ENCODE measurements around the gene LSAMP. TPM values are rescaled to one million over a fixed set of nuclear protein-coding genes. Genes with fewer than 3 reads are reported as not detected.
"Not testable (repeated sequence)": the region's sequence is repeated elsewhere in the genome, so short reads cannot be mapped to it uniquely, and the experiment has no call there.

Gene LSAMP
- total RNA-seq, 6 experiments from 2014 or later, result under 0.01 to 0.22 (median 0.12) TPM; not detected in 1

DNA sequence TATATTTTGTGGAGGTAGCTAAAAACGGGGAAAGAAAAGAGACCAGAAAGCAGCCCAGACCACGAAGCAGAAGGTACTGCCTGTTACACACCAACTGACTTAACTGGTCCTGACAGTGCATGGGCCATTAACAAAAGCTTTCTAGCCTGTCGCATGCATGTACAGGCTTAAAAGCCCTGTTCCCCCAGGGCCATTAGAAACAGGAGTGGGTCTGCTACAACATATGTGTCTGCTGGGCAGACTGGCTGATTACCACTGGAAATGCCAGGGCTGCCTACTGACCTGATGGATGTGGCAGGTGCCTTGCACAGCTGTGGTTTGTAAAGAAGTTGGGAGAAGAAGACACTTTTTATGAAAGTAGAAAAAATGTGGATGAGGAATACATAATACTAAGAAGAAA is 684.6 kb downstream of the LSAMP start:
- no peak overlapping the region for H3K4me3 ChIP-seq
- no peaks in the 10 kb centered on the region for H3K9me3 ChIP-seq
- DNase-seq (no peak), ATAC-seq (no peak)
- no peaks in the 10 kb centered on the region for H3K4me1 ChIP-seq
- H3K36me3 ChIP-seq, result no peaks in the 10 kb centered on the region
- H3K27me3 ChIP-seq, result no peaks in the 10 kb centered on the region
- H3K27ac ChIP-seq, result no peak overlapping the region
- TF ChIP-seq, protein P1, sequence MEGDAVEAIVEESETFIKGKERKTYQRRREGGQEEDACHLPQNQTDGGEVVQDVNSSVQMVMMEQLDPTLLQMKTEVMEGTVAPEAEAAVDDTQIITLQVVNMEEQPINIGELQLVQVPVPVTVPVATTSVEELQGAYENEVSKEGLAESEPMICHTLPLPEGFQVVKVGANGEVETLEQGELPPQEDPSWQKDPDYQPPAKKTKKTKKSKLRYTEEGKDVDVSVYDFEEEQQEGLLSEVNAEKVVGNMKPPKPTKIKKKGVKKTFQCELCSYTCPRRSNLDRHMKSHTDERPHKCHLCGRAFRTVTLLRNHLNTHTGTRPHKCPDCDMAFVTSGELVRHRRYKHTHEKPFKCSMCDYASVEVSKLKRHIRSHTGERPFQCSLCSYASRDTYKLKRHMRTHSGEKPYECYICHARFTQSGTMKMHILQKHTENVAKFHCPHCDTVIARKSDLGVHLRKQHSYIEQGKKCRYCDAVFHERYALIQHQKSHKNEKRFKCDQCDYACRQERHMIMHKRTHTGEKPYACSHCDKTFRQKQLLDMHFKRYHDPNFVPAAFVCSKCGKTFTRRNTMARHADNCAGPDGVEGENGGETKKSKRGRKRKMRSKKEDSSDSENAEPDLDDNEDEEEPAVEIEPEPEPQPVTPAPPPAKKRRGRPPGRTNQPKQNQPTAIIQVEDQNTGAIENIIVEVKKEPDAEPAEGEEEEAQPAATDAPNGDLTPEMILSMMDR (IDR thresholded peaks at IDR 0.05), result no peak
- no peak for TF ChIP-seq POLR2A (IDR thresholded peaks at IDR 0.05)
- WGBS (ENCODE audit: insufficient coverage, low coverage, low lambda C conversion rate, missing lambda C conversion rate), result 89% methylated on average over 3 of the region's 3 CpGs
- intact Hi-C loops (cut with DNase I), result no loop called here

DNA sequence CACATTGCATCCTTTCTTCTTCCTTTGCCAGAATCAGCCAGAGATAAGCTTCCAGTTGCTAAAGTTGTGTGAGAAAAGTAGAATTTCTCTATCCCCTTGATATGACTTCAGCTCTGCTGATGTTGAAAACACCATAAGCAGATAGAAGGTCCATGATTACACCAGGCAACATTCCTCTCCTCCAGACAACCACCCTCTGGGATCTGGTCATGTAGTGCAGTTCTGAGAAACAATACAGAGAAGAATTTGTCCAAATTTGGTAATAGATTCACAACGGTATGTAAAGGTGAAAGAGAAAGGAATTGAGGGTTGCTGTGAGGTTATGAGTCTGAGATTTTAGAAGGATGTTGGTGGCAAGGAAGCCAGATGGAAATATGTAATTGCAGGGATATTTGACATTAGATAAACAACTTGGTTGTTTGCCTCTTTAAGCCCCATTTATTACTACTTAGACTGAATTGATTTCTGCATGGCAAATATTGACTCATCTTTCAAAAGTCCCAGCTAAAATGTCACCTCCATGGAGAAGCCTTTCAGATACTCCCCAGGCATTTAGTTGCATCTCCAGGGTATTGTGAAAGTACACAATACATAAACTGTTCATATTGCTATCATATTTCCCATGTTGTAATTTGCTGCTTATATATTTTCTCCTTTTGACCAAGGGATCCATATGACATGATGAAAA is 687.1 kb downstream of the LSAMP start:
- DNase-seq (no peak), ATAC-seq (peak in 1 of 4 donors; percentile 27)
- no peaks in the 10 kb centered on the region for H3K4me1 ChIP-seq
- no peak for TF ChIP-seq POLR2A (IDR thresholded peaks at IDR 0.05)
- TF ChIP-seq, protein P1 (IDR thresholded peaks at IDR 0.05), result no peak
- no peak overlapping the region for H3K4me3 ChIP-seq
- H3K36me3 ChIP-seq, result no peaks in the 10 kb centered on the region
- H3K27me3 ChIP-seq, result no peaks in the 10 kb centered on the region
- H3K27ac ChIP-seq, result no peak overlapping the region
- WGBS (ENCODE audit: insufficient coverage, low coverage, low lambda C conversion rate, missing lambda C conversion rate), result 38% methylated on average over 1 of the region's 1 CpG
- intact Hi-C loops (cut with DNase I), result no loop called here
- H3K9me3 ChIP-seq, result no peaks in the 10 kb centered on the region

DNA sequence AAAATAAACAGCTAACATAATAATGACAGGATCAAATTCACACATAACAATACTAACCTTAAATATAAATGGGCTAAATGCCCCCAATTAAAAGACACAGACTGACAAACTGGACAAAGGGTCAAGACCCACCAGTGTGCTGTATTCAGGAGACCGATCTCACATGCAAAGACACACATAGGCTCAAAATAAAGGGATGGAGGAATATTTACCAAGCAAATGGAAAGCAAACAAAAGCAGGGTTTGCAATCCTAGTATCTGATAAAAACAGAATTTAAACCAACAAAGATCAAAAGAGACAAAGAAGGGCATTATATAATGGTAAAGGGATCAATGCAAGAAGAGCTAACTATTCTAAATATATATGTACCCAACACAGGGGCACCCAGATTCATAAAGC is 692.3 kb downstream of the LSAMP start:
- WGBS (ENCODE audit: insufficient coverage, low coverage, low lambda C conversion rate, missing lambda C conversion rate), result 64% methylated on average over 1 of the region's 1 CpG
- ATAC-seq; intact Hi-C loops (cut with DNase I): not testable (repeated sequence)

More for the DNA sequence above, 692.3 kb downstream of the LSAMP start:
- not testable (repeated sequence) for H3K36me3 ChIP-seq, DNase-seq, H3K4me3 ChIP-seq, H3K27me3 ChIP-seq, H3K4me1 ChIP-seq, H3K27ac ChIP-seq, H3K9me3 ChIP-seq

Small RNA genes within 50 kb of the gene (small RNA-seq; reads per million reads assigned to genes)
- 0 reads per million in 2 experiments for gene RN7SL815P
